ENCODE measurements around the gene DENND1C. TPM values are rescaled to one million over a fixed set of nuclear protein-coding genes. Genes with fewer than 3 reads are reported as not detected.

DENND1C gene
- total and polyA plus RNA-seq, 2 of the 8 experiments (the other 6 are each of a cell fraction or from before 2014, with no cell fraction given) = 3.6 to 4.0 TPM

DNA sequence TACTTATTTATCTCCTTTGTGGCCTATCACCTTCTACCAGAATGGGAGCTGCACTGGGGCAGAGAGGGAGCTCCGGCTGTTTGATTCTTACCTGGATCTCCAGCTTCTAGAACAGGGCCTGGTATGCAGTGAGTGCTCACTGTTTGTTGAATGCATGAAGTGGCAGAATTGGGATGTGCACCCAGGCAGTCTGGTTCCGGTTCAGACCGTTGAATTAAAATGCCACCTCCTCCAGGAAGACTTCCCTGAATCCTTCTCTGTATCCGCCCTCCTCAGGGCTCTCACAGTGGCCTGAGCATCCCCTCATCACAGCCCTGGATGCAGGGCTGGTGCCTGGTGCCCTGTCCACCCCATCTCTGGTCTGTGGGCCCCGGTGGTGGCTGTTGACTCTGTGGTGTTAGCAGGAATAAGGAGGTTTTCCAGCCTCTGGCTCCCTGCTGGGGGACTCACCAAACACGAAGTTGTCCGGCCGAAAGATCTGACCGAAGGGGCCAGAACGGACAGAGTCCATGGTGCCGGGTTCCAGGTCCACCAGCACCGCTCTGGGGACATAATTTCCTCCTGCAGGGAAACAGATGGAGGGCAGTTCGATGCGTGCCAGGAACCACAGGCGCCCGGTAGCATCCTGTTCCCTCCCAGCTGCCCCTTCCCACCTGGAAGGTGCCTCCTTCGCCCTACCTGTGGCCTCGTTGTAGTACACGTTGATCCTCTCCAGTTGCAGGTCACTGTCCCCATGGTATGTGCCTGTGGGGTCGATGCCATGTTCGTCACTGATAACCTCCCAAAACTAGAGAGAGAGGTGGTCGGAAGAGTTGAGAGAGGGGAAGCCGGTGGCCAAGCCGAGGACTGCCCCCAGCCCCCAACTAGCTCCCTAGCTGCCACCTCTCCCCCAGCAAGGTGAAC, 19.5 kb upstream of the DENND1C start:
- Histone ChIP-seq H4K8ac (ENCODE audit: extremely low read depth, insufficient read depth, low read length) (no peak overlapping the region; the same call in 1 of the 2 replicates), H2BK120ac (replicated peaks; ENCODE audit: low read depth, low read length) (no peak overlapping the region), H2BK5ac (ENCODE audit: low read depth, low read length) (no peak overlapping the region; the same call in 1 of the 2 replicates), H3K9me3 (ENCODE audit: insufficient read depth in 2 of 2, low read depth in 1 of 2, low read length in 1 of 2) (no peaks in the 10 kb centered on the region), H2BK20ac (ENCODE audit: low read length) (no peak overlapping the region), H3K56ac (replicated peaks; ENCODE audit: insufficient read length, low read depth, low read length) (no peak overlapping the region), H2AK5ac (ENCODE audit: low read depth, low read length) (no peak overlapping the region), H3K4me1 (replicated peaks in 1 of 4; ENCODE audit: control insufficient read depth in 3 of 4, insufficient read depth in 4 of 4, low read length in 3 of 4) (peaks cover 0 to 10% (median 7%) of the 10 kb centered on the region in 4 experiments; a peak in 5 of 7 replicates), H3K23me2 (ENCODE audit: low read depth, low read length) (peaks cover 10% of the 10 kb centered on the region), H3K9ac (replicated peaks in 1 of 4; ENCODE audit: extremely low read depth in 1 of 4, low read depth in 3 of 4, low read length in 3 of 4) (no peak overlapping the region), H3K14ac (ENCODE audit: insufficient read length) (no peak overlapping the region), H3K4me2 (ENCODE audit: insufficient read depth in 1 of 2, low read depth in 2 of 2, low read length in 2 of 2) (peak overlapping the region; percentile 90 to 91), H3K18ac (ENCODE audit: extremely low read depth, low read length) (no peak overlapping the region; the same call in 1 of the 2 replicates), H3K27me3 (replicated peaks in 1 of 4; ENCODE audit: control insufficient read depth in 3 of 4, extremely low read depth in 1 of 4, insufficient read depth in 3 of 4, low read length in 3 of 4) (peaks cover 0 to 8% (median 7%) of the 10 kb centered on the region in 4 experiments; a peak in 4 of 7 replicates), H4K20me1 (replicated peaks in 1 of 2; ENCODE audit: control insufficient read depth in 1 of 2, insufficient read depth in 2 of 2, low read length in 2 of 2) (no peaks in the 10 kb centered on the region), H3K79me1 (ENCODE audit: low read depth, low read length) (no peaks in the 10 kb centered on the region), H3K4ac (replicated peaks; ENCODE audit: insufficient read length, low read depth, low read length) (no peak overlapping the region), H2BK15ac (ENCODE audit: low read length) (no peak overlapping the region), H3K27ac (ENCODE audit: low read depth, low read length) (no peak overlapping the region), H3K36me3 (ENCODE audit: control insufficient read depth in 2 of 4, insufficient read depth in 4 of 4, low read length in 3 of 4) (no peaks in the 10 kb centered on the region), H3K23ac (ENCODE audit: insufficient read length) (no peak overlapping the region), H3K79me2 (ENCODE audit: control insufficient read depth in 1 of 2, insufficient read depth in 2 of 2, low read length in 2 of 2) (no peaks in the 10 kb centered on the region), H3K4me3 (ENCODE audit: extremely low read depth in 1 of 4, insufficient read depth in 2 of 4, low read depth in 3 of 4, low read length in 4 of 4) (peak overlapping the region; percentile 44 to 86 (median 59)), H2AFZ (ENCODE audit: low read length) (no peak overlapping the region), H4K91ac (replicated peaks; ENCODE audit: insufficient read length, low read length) (no peak overlapping the region), H2BK12ac (ENCODE audit: low read depth, low read length) (peak overlapping the region; percentile 71; the same call in 1 of the 2 replicates), H4K5ac (ENCODE audit: insufficient read length, low read depth, low read length) (no peak overlapping the region)
- ChIA-PET CTCF (ENCODE audit: partially characterized antibody) (interaction anchor here (0.9 to 4.8 kb wide), 3 partner anchors 9 to 268 kb away, joined by 3 to 30 read pairs (median 3); partner anchors contain the start of gene DENND1C), POLR2A (ENCODE audit: partially characterized antibody) (interaction anchor here (1.3 to 2.2 kb wide), 2 partner anchors 10 to 25 kb away, joined by 4 to 7 read pairs; no protein-coding TSS in a partner anchor)
- peak in 1 of 2 experiments; percentile 52 for DNase-seq (ENCODE audit: low read depth in 1 of 2, low spot score in 2 of 2)
- 70% methylated on average over 23 of the region's 24 CpGs; no CpG with 5 or more reads in 1 of the 2 experiments for WGBS, 2 experiments (ENCODE audit: extremely low coverage in 1 of 2, insufficient coverage in 1 of 2, insufficient read length in 1 of 2, insufficient replicate concordance in 2 of 2, low coverage in 1 of 2, low lambda C conversion rate in 2 of 2, missing lambda C conversion rate in 1 of 2)
- no peak for FAIRE-seq
- no peak for TF ChIP-seq FOSL1 (IDR thresholded peaks at IDR 0.05; ENCODE audit: insufficient read depth, low read depth, low read length)
- TF ChIP-seq CREB1 (IDR thresholded peaks at IDR 0.05) = no peak
- TF ChIP-seq SIN3A (conservative IDR thresholded peaks at IDR 0.05 in 1 of 2, IDR thresholded peaks at IDR 0.05 in 1 of 2; ENCODE audit: low read depth in 1 of 2, low read length in 2 of 2) = no peak
- no peak for TF ChIP-seq GTF2F1 (IDR thresholded peaks at IDR 0.05; ENCODE audit: borderline replicate concordance, low read depth, low read length)
- no peak for TF ChIP-seq ATF3 (IDR thresholded peaks at IDR 0.05; ENCODE audit: insufficient read depth, low read depth, low read length)
- no peak for TF ChIP-seq CHD1 (IDR thresholded peaks at IDR 0.05; ENCODE audit: low read depth, low read length)
- TF ChIP-seq TAF1 (IDR thresholded peaks at IDR 0.05; ENCODE audit: low read depth, low read length) = no peak
- TF ChIP-seq CTBP2 (IDR thresholded peaks at IDR 0.05; ENCODE audit: borderline replicate concordance, insufficient read depth, insufficient read length, low read length) = no peak
- no peak for TF ChIP-seq TEAD4 (IDR thresholded peaks at IDR 0.05; ENCODE audit: low read depth, low read length)
- TF ChIP-seq HDAC2 (IDR thresholded peaks at IDR 0.05; ENCODE audit: borderline replicate concordance in 1 of 2, low read depth in 2 of 2, low read length in 2 of 2) = no peak
